SJSA1 (cell line): ENCODE results near the gene DOCK6. TPM values are rescaled to one million over a fixed set of nuclear protein-coding genes. Genes with fewer than 3 reads are reported as not detected.
A peak's percentile ranks its signal among the peaks of the same experiment; 100 is the strongest.

Experiments used
- DNase-seq, 2 experiments: peaks; one replicate each; pipeline ENCODE4 v3.0.0-alpha.2; 2015 to 2020; ENCODE audit warnings: low spot score in 2 of 2, low read depth in 1 of 2
- H3K27ac ChIP-seq: fragments of 250-450 bp; sonication (Bioruptor Pico); 2 replicates; pipeline ENCODE4 v1.5.1; 2020; ENCODE audit warnings: mild to moderate bottlenecking, moderate library complexity
- H3K27me3 ChIP-seq: fragments of 250-450 bp; sonication (Bioruptor Pico); replicated peaks from 2 replicates; pipeline ENCODE4 v1.5.1; 2020; ENCODE audit warnings: mild to moderate bottlenecking, moderate library complexity
- H3K36me3 ChIP-seq: fragments of 250-450 bp; sonication (Bioruptor Pico); 2 replicates; pipeline ENCODE4 v1.5.1; 2020; ENCODE audit warnings: mild to moderate bottlenecking
- H3K4me1 ChIP-seq: fragments of 250-450 bp; sonication (Bioruptor Pico); replicated peaks from 2 replicates; pipeline ENCODE4 v1.6.1; 2021; ENCODE audit warnings: mild to moderate bottlenecking
- H3K4me3 ChIP-seq: fragments of 250-450 bp; sonication (Bioruptor Pico); 2 replicates; pipeline ENCODE4 v1.5.1; 2020; ENCODE audit warnings: mild to moderate bottlenecking
- H3K9me3 ChIP-seq: fragments of 250-450 bp; sonication (Bioruptor Pico); replicated peaks from 2 replicates; pipeline ENCODE4 v1.5.1; 2020; ENCODE audit warnings: mild to moderate bottlenecking
- total RNA-seq: library from RNA; depleted of rRNA; stranded (reverse); fragments of >200 nt; shearing (Covaris generic); gene quantifications from 2 replicates; pipeline ENCODE4 v1.2.3, GENCODE V29; 2014; rRNA removed

DOCK6 gene, protein sequence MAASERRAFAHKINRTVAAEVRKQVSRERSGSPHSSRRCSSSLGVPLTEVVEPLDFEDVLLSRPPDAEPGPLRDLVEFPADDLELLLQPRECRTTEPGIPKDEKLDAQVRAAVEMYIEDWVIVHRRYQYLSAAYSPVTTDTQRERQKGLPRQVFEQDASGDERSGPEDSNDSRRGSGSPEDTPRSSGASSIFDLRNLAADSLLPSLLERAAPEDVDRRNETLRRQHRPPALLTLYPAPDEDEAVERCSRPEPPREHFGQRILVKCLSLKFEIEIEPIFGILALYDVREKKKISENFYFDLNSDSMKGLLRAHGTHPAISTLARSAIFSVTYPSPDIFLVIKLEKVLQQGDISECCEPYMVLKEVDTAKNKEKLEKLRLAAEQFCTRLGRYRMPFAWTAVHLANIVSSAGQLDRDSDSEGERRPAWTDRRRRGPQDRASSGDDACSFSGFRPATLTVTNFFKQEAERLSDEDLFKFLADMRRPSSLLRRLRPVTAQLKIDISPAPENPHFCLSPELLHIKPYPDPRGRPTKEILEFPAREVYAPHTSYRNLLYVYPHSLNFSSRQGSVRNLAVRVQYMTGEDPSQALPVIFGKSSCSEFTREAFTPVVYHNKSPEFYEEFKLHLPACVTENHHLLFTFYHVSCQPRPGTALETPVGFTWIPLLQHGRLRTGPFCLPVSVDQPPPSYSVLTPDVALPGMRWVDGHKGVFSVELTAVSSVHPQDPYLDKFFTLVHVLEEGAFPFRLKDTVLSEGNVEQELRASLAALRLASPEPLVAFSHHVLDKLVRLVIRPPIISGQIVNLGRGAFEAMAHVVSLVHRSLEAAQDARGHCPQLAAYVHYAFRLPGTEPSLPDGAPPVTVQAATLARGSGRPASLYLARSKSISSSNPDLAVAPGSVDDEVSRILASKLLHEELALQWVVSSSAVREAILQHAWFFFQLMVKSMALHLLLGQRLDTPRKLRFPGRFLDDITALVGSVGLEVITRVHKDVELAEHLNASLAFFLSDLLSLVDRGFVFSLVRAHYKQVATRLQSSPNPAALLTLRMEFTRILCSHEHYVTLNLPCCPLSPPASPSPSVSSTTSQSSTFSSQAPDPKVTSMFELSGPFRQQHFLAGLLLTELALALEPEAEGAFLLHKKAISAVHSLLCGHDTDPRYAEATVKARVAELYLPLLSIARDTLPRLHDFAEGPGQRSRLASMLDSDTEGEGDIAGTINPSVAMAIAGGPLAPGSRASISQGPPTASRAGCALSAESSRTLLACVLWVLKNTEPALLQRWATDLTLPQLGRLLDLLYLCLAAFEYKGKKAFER (N-terminal part only)
- 2.0 and 7.9 TPM in 2 replicates for total RNA-seq

DNA sequence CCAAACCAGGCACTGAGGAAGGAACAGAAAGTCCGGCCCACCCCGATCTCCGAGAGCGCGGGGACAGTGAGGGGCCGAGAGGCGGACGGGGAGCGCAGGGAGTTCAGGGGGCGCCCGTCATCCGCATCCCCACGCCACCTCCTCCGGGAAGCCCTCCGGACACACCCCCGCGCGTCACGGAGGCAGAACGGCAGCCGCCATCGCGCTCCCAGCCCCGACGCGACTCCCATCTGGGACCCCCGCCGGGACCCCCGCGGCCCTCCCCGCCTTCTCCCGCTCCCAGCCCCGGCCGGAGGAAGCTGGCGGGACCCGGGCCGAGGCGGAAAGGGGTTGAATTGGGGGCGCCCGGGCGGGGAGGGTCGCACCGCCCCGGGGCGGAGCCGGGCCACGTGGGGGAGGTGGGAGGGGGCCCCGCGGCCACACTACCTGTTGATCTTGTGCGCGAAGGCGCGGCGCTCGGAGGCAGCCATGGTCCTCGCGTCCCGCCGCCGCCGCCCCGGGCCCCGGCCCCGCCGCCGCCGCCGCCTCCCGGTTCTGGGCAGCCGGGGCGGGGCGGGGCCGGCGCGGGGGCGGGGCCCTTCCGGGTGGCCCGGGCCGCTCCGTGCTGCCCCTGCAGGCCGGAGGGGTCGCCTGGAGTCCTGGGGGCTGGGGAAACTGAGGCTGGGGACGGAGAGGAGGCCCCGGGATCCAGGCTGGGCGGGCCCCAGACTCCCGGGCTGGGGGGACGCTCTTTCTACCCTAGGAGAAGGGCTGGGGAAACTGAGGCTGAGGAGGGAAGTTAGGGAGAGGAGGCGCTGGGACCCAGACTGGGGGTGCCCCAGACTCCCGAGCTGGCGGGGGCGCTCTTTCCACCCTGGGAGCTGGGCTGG lies at the start of gene DOCK6:
Gene DOCK6 (minus strand): TSS at position 554 of the 869 bp plus-strand sequence. CDS start 84 bp downstream, at position 470.
- peaks cover 3% of the 10 kb centered on the region; the same call in 1 of the 2 replicates for H3K4me1 ChIP-seq
- H3K36me3 ChIP-seq = no peaks in the 10 kb centered on the region
- peak within 1 kb of the TSS; percentile 79 for H3K4me3 ChIP-seq
- H3K27me3 ChIP-seq = no peaks in the 10 kb centered on the region
- H3K27ac ChIP-seq = 0 out of 2 replicates have a peak within 1 kb of the TSS, but pooled peaks have one; percentile 35
- no peak for DNase-seq
- no peaks in the 10 kb centered on the region for H3K9me3 ChIP-seq

DNA sequence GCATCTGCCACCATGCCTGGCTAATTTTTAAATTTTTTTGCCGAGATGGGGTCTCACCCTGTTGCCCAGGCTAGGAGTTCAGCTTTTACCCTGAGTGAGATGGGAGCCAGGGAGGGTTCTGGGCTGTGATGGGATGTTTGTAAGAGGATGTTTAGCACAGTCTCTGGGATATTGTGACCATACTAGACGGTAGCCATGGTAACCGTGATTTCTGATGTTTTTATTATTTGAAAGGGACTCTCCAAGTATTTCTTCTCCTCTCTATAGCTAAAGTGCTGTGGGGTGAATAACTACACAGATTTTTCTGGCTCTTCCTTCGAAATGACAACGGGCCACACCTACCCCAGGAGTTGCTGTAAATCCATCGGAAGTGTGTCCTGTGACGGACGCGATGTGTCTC lies 44.0 kb upstream of the DOCK6 start:
- DNase-seq = no peak
- no peaks in the 10 kb centered on the region for H3K9me3 ChIP-seq
- H3K27ac ChIP-seq = no peak overlapping the region
- H3K4me1 ChIP-seq = no peaks in the 10 kb centered on the region
- no peaks in the 10 kb centered on the region; the same call in 1 of the 2 replicates for H3K27me3 ChIP-seq
- H3K4me3 ChIP-seq = no peak overlapping the region
- no peaks in the 10 kb centered on the region for H3K36me3 ChIP-seq

DNA sequence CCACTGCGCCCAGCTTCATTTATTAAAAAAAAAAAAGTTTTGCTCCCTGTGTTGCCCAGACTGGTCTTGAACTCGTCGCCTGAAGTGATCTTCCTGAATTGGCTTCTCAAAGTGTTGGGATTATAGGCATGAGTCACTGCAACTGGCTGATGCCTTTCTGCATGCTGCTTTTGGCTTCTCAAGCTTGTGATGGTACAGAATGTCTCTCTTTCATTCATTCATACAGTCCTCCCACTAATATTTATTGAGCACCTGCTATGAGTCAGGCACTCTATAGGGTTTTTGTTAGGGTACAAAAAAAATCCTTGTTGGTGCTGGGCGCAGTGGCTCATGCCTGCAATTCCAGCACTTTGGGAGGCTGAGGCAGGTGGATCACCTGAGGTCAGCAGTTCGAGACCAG lies 42.6 kb upstream of the DOCK6 start:
- Histone ChIP-seq H3K36me3 (no peaks in the 10 kb centered on the region), H3K27ac (no peak overlapping the region), H3K9me3 (no peaks in the 10 kb centered on the region), H3K4me3 (no peak overlapping the region), H3K4me1 (no peaks in the 10 kb centered on the region), H3K27me3 (peaks cover 4% of the 10 kb centered on the region)
- DNase-seq = no peak

DNA sequence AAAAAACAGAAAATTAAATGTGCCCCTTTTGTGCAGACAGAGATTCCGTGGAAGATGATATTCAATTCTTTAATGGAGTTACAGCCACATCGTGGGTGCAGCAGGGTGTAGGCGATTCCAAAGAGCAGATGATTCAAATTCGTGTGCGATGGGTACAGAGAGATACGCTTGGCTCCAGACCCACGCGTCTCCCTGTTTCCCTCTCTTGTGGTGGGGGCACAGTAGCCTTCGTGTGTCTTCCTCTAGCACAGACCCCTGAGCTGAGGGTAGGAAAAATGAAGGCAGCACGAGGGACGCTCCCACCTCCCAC lies 38.4 kb upstream of the DOCK6 start:
- H3K36me3 ChIP-seq = no peaks in the 10 kb centered on the region
- no peak for DNase-seq
- no peaks in the 10 kb centered on the region for H3K4me1 ChIP-seq
- H3K4me3 ChIP-seq = no peak overlapping the region
- H3K27ac ChIP-seq = no peak overlapping the region
- peaks cover 4% of the 10 kb centered on the region for H3K27me3 ChIP-seq
- no peaks in the 10 kb centered on the region for H3K9me3 ChIP-seq

DNA sequence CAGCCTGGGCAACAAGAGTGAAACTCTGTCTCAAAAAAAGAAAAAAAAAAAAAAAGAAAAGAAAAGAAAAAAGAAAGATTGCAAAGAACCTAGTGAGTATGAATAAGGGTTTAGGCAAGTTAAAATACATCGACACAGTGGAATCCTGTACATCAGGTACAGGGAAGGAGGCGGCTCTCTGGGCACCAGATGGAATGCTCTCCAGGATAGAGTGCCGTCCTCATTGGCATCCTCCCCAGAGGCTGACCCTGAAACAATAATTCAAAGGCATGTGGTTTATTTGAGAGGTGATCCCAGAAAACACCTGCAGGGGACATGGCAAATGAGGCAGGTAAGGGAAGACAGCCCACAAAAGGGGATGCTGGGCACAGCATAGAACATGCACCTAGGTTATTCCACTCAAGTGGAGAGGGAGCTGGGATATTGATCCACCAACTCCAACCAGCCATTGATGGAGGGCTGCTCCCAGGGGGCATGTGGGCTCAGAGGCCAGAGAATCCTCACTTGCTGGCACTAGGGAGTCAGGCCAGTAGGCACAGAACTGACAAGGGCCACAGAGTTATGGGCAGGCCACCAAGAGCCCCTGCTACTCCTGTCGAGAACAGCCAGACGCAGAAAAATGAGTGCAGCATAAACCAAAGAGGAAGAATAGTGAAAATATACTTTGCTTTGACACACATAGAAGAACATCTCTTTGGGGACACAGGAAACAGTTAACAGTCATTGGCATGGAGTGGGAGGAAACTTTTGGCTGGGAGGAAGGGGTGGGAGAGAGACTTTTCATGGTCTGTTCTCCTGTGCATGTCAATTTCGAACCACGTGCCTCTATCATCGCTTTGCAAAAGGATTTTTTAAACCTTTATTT lies 37.9 kb upstream of the DOCK6 start:
- no peaks in the 10 kb centered on the region for H3K36me3 ChIP-seq
- no peak overlapping the region for H3K27ac ChIP-seq
- no peaks in the 10 kb centered on the region for H3K4me1 ChIP-seq
- DNase-seq = no peak
- H3K4me3 ChIP-seq = no peak overlapping the region
- H3K27me3 ChIP-seq = peaks cover 4% of the 10 kb centered on the region
- H3K9me3 ChIP-seq = no peaks in the 10 kb centered on the region

DNA sequence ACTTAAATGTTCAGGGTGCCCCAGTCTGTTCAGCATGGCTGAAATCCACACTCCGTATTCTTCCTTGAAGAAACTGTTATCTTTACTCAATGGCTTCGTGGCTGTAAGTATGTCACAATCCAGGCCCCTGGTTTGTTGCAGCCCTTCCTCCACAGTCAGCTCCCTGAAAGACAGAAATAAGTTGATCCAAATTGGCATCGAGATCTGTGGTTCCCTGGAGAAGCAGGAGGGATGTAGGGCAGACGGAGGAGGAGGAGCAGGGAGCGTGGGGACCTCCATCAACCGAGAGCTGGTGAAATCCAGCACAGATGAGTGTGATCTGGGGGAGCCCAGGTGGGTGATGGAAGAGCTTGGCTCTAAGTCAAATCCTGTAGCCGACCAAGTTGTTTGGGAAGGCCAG lies 33.9 kb upstream of the DOCK6 start:
- no peaks in the 10 kb centered on the region for H3K9me3 ChIP-seq
- H3K4me1 ChIP-seq = peaks cover 3% of the 10 kb centered on the region; the same call in 1 of the 2 replicates
- DNase-seq = no peak

DNA sequence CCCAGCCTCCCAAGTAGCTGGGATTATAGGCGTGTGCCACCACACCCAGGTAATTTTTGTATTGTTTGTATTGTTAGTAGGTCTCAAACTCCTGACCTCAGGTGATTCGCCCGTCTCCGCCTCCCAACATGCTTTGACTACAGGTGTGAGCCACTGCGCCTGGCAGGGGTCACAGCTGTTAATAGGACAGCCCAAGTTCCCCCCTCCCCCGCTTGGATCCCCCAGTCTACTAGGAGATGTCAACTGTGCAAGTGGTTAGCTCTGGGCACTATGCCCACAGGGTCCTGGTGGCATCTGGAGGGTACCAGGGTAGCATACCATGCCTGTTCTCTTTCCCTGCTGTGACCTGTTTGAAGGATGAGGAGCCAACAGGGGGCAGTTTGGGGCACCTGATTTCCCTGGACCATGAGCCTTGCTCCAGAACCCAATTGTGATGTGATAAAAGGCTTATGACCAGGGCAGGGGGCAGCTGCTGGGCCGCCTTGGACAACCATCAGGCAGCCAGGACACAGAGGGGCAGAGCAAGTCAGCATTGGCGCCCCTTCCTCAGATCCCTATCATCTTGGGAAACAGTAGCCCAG lies 33.4 kb upstream of the DOCK6 start, which contains the start of gene TSPAN16:
Gene TSPAN16 (plus strand): TSS at position 496 of the 581 bp plus-strand sequence. CDS start 138 bp downstream, outside the sequence.
- DNase-seq = no peak
- Histone ChIP-seq H3K36me3 (no peaks in the 10 kb centered on the region), H3K4me3 (no peak within 1 kb of the TSS), H3K27ac (no peak within 1 kb of the TSS), H3K9me3 (no peaks in the 10 kb centered on the region), H3K27me3 (no peaks in the 10 kb centered on the region), H3K4me1 (peaks cover 3% of the 10 kb centered on the region; the same call in 1 of the 2 replicates)

More for the DNA sequence above, 33.9 kb upstream of the DOCK6 start:
- no peak overlapping the region for H3K27ac ChIP-seq
- peaks cover 4% of the 10 kb centered on the region; the same call in 1 of the 2 replicates for H3K27me3 ChIP-seq
- no peaks in the 10 kb centered on the region for H3K36me3 ChIP-seq
- H3K4me3 ChIP-seq = no peak overlapping the region

DNA sequence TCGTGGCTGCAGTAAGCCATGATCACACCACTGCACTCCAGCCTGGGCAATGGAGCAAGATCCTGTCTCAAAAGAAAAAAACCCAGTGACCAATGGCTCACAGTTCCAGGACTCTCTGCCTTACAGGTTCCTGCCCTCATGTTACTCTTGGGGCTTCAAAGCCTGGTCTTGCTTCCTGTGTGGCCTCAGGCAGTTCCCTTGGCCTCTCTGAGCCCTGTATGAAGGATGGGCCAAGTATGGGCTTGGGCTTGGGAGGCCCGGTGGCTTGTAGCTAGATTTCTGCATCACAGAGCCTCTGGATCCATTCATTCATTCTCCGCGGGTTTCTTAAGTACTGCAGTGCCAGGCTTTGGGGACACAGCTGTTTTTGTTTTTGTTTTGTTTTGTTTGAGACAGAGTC lies 32.9 kb upstream of the DOCK6 start:
- Histone ChIP-seq H3K36me3 (no peaks in the 10 kb centered on the region), H3K9me3 (no peaks in the 10 kb centered on the region), H3K27ac (no peak overlapping the region), H3K4me1 (peaks cover 3% of the 10 kb centered on the region; the same call in 1 of the 2 replicates), H3K27me3 (no peaks in the 10 kb centered on the region), H3K4me3 (no peak overlapping the region)
- no peak for DNase-seq

DNA sequence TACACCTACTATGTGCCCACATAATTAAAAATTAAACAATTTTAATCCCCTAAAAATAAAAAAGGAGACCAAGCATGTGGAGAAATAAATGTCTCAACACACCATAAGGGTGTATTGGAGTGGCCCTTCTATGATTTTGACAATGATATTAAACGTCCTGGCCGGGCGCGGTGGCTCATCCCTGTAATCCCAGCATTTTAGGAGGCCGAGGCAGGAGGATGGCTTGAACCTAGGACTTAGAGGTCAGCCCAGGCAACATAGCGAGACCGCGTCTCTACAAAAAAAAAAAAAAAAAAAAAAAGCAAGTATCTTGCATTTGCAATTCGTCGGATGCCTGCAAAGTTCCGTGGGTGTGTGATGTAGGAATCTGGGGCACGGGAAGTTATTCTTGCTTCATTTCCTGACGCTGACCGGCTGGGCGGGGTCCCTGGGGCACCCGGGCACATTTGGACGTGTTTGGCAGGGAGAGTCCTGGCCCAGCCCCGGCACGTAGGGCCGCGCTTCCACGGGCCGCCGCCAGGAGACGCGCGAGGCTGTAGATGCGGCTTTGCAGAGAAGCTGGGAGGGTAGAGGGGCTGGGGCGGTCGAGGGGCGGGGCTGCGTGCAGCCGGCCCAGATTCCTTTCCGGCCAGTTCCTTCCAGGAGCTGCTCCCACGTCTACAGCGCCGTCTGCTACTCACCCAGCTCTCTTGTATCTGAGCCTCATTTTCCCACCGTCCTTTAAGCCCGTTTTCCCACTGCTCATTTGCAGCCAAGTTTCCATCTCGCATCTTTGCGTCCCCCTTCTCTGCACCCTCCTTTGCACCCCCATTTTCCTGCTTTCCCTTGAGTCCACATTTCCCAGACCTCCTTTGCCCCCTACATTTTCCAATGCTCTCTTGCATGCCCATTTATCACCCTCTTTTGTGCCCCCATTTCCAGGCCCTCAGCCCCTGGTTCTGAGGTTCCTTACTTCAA lies 31.4 kb upstream of the DOCK6 start:
- no peaks in the 10 kb centered on the region for H3K9me3 ChIP-seq
- H3K27me3 ChIP-seq = no peaks in the 10 kb centered on the region
- DNase-seq = peak; percentile 83 to 88
- H3K4me1 ChIP-seq = peaks cover 3% of the 10 kb centered on the region; the same call in 1 of the 2 replicates
- no peak overlapping the region for H3K4me3 ChIP-seq
- no peaks in the 10 kb centered on the region for H3K36me3 ChIP-seq
- H3K27ac ChIP-seq = no peak overlapping the region

DNA sequence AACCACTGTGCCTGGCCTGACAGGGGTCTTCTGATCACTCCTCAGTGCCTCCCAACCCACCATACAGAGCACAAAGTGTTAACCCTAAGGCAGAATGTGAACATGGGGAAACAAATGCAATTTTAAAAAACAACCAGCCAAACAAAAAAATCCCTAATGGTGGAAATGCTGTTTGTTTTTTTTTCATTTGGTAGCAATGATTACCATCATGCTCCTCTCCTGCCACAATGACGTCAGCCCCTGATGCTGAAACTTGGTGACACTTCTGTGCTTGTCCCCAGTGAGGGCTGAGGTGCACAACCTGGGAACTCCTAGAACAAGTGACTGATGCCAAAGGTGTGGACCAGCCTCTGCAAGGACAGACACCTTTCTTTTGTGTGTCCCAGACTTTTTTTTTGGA lies 29.7 kb upstream of the DOCK6 start:
- Histone ChIP-seq H3K9me3 (no peaks in the 10 kb centered on the region), H3K27ac (no peak overlapping the region), H3K27me3 (no peaks in the 10 kb centered on the region), H3K36me3 (no peaks in the 10 kb centered on the region), H3K4me3 (no peak overlapping the region), H3K4me1 (peaks cover 3% of the 10 kb centered on the region; the same call in 1 of the 2 replicates)
- DNase-seq = no peak

DNA sequence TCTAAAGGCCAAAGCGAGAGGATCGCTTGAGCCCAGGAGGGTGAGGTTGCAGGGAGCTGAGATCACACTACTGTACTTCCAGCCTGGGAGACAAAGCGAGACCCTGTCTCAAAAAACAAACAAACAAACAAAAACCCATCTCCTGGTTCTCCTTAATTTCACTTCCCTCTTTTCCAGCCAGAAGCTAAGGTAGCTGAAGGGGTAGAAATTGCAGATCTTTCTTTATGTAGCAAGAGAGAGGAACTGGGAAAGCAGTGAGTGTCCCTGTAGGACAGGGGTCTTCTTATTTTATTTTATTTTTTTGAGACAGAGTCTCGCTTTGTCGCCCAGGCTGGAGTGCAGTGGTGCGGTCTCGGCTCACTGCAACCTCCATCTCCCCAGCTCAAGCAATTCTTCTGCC lies 29.1 kb upstream of the DOCK6 start:
- Histone ChIP-seq H3K9me3 (no peaks in the 10 kb centered on the region), H3K4me1 (peaks cover 3% of the 10 kb centered on the region; the same call in 1 of the 2 replicates), H3K4me3 (no peak overlapping the region), H3K27ac (no peak overlapping the region), H3K27me3 (no peaks in the 10 kb centered on the region), H3K36me3 (no peaks in the 10 kb centered on the region)
- no peak for DNase-seq
